ENCODE measurements around the gene TSC1.

DNA sequence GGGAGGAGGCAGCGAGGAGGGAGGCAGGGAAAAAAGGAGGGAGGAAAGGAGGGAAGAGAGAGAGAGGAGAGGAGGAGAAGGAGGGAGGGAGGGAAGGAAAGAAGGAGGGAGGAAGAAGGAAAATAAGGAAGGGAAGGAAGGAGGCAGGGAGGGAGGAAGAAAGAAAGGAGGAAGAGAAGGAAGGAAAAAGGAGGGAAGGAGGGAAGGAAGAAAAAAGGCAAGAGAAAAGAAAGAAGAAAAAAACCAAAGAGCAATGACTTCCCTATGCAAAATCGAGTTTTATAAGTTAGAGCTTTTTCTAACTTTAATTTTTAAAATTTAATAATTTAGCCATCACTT is 33.7 kb upstream of the TSC1 start:
- TF ChIP-seq, protein P1, sequence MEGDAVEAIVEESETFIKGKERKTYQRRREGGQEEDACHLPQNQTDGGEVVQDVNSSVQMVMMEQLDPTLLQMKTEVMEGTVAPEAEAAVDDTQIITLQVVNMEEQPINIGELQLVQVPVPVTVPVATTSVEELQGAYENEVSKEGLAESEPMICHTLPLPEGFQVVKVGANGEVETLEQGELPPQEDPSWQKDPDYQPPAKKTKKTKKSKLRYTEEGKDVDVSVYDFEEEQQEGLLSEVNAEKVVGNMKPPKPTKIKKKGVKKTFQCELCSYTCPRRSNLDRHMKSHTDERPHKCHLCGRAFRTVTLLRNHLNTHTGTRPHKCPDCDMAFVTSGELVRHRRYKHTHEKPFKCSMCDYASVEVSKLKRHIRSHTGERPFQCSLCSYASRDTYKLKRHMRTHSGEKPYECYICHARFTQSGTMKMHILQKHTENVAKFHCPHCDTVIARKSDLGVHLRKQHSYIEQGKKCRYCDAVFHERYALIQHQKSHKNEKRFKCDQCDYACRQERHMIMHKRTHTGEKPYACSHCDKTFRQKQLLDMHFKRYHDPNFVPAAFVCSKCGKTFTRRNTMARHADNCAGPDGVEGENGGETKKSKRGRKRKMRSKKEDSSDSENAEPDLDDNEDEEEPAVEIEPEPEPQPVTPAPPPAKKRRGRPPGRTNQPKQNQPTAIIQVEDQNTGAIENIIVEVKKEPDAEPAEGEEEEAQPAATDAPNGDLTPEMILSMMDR (conservative IDR thresholded peaks at IDR 0.05; ENCODE audit: low read length), result no peak
- no peak for TF ChIP-seq EZH2phosphoT487 (IDR thresholded peaks at IDR 0.05; ENCODE audit: borderline replicate concordance, low read depth, low read length)

Measured in OCI-LY7 (cell line).